ENCODE measurements around the gene LIPM.

Gene LIPM

DNA sequence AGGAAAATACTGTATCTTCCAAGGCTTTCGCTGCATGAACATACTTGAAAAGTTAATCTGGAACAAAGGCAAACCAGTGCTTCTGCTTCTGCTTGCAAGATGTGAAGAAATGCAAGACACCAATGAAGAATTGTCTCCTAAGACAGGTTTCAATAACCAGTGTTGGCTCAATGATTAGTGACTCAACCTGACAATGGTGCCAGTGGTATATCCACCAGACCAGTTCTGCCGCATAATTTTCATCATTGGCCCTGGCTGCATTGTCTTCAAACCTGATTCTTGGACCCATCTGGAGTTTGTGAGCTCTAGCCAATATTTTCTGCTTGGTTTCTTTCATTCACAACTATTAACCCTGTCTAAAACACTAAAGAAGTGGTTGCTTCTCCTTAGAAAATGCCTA is 63.9 kb downstream of the LIPM start:
- Mint-ChIP-seq H3K9me3 (peaks cover 0 to 2% of the 10 kb centered on the region in 2 donors), H3K4me1 (no peaks in the 10 kb centered on the region), H3K36me3 (no peaks in the 10 kb centered on the region), H3K27me3 (peaks cover 4 to 7% of the 10 kb centered on the region in 2 donors), H3K4me3 (no peak overlapping the region), H3K27ac (no peak overlapping the region)
- DNase-seq (no peak), ATAC-seq (replicated peaks) (no peak)

GRCh38 chr10:88870089-88870488 is 67.6 kb downstream of the LIPM start:
- peaks cover 0 to 3% of the 10 kb centered on the region in 2 donors for H3K27me3 Mint-ChIP-seq
- no peak overlapping the region for H3K4me3 Mint-ChIP-seq
- no peaks in the 10 kb centered on the region for H3K36me3 Mint-ChIP-seq
- H3K27ac Mint-ChIP-seq, result no peak overlapping the region
- H3K4me1 Mint-ChIP-seq, result no peaks in the 10 kb centered on the region
- no peak for ATAC-seq (replicated peaks)
- DNase-seq, result no peak
- peaks cover 0 to 2% of the 10 kb centered on the region in 2 donors for H3K9me3 Mint-ChIP-seq
